ENCODE measurements around the gene GNA12. TPM values are rescaled to one million over a fixed set of nuclear protein-coding genes. Genes with fewer than 3 reads are reported as not detected.

GNA12 gene
- total RNA-seq, 1 experiment from 2014 or later = 36.2 TPM

DNA sequence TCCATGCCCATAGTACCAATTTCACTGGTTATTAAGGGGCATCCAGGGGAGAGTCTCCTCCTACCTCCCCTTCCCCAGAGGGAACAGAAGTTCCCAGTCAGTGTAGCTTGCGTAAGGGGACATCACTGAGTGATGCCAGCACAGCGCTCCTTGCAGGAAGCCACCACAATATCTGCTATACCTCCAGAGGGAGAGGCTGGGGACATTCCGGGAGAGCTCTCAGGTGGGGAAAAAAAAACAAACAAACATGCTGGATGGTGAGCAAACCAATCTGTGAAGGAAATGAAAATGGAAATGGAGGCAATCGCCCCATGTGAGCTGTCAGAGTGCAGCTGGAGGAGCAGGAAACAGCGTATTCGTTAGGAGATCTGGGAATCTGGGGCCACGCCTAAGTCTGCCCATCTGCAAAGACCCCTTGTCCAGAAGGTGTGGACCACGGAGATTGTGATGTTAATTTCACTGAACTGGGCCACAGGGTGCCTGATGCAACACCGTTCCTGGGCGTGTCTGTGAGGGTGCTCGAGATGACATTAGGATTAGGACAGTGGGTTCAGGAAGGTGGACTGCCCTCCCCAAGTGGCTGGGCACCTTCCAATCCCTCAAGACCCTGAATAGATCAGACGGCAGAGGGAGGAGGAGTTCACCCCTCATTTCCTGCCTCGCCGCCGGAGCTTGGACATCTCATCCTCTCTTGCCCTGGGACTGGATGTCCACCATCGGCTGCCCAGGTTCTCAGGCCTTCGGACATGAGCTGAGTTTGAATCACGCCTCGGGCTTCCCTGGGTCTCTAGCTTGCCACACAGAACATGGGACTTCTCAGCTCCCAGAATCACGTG is 30.5 kb downstream of the GNA12 start:
- intact Hi-C loops (cut with micrococcal nuclease) = no loop called here
- DNase-seq (ENCODE audit: unreplicated experiment) = no peak
- TF ChIP-seq, protein P1, sequence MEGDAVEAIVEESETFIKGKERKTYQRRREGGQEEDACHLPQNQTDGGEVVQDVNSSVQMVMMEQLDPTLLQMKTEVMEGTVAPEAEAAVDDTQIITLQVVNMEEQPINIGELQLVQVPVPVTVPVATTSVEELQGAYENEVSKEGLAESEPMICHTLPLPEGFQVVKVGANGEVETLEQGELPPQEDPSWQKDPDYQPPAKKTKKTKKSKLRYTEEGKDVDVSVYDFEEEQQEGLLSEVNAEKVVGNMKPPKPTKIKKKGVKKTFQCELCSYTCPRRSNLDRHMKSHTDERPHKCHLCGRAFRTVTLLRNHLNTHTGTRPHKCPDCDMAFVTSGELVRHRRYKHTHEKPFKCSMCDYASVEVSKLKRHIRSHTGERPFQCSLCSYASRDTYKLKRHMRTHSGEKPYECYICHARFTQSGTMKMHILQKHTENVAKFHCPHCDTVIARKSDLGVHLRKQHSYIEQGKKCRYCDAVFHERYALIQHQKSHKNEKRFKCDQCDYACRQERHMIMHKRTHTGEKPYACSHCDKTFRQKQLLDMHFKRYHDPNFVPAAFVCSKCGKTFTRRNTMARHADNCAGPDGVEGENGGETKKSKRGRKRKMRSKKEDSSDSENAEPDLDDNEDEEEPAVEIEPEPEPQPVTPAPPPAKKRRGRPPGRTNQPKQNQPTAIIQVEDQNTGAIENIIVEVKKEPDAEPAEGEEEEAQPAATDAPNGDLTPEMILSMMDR (IDR thresholded peaks at IDR 0.05; ENCODE audit: unreplicated experiment) = no peak
- BruUV-seq (replicated peaks) = no TSS peak
- POLR2A ChIA-PET = interaction anchor here (0.6 to 4.6 kb wide), 6 partner anchors 8 to 56 kb away, joined by 3 to 41 read pairs (median 4); no protein-coding TSS in a partner anchor
- Mint-ChIP-seq H3K27me3 (ENCODE audit: insufficient read depth, unreplicated experiment) (no peaks in the 10 kb centered on the region), H3K27ac (ENCODE audit: low read depth, unreplicated experiment) (peak overlapping the region; percentile 93), H3K36me3 (ENCODE audit: insufficient read depth, unreplicated experiment) (peaks cover 21% of the 10 kb centered on the region), H3K4me3 (ENCODE audit: unreplicated experiment) (no peak overlapping the region), H3K4me1 (ENCODE audit: insufficient read depth, unreplicated experiment) (peaks cover 35% of the 10 kb centered on the region), H3K9me3 (ENCODE audit: unreplicated experiment) (no peaks in the 10 kb centered on the region)
- CTCF ChIA-PET = no interaction called here

DNA sequence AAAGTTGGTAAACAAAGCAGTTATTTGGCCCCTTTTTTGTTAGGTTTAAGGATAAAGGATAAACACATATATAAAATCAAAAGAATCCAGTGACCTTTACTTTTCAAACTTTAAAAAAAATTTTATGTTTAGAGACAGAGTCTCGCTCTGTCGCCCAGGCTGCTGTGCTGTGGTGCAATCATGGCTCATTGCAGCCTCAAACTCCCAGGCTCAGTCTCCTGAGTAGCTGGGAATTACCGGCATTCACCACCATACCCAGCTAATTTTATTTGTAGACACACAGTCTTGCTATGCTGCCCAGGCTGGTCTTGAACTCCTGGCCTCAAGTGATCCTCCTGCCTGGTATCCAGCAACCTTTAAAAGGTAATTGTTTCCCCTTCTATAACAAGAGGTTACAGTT is 31.3 kb downstream of the GNA12 start:
- H3K9me3 Mint-ChIP-seq (ENCODE audit: unreplicated experiment) = no peaks in the 10 kb centered on the region
- H3K27ac Mint-ChIP-seq (ENCODE audit: low read depth, unreplicated experiment) = peak overlapping the region; percentile 93

DNA sequence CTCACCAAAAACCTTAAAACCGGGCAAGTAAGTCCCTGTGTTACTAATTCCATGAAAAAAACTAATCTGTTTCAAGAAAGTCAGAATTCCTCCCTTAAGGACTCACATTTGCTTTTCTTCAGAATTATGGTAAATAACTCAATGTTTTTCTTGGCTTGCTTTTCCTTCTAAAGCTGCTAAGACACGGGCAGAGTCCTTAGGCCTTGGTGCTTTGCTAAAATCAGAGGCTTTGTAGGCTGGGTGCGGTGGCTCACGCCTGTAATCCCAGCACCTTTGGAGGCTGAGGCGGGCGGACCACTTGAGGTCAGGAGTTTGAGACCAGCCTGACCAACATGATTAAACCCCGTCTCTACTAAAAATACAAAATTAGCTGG is 32.0 kb downstream of the GNA12 start:
- H3K4me1 Mint-ChIP-seq (ENCODE audit: insufficient read depth, unreplicated experiment) = peaks cover 36% of the 10 kb centered on the region
- H3K27ac Mint-ChIP-seq (ENCODE audit: low read depth, unreplicated experiment) = peak overlapping the region; percentile 93
- H3K27me3 Mint-ChIP-seq (ENCODE audit: insufficient read depth, unreplicated experiment) = no peaks in the 10 kb centered on the region
- ChIA-PET CTCF (interaction anchor here (1.1 kb wide), 1 partner anchor 53 kb away, joined by 4 read pairs; no protein-coding TSS in a partner anchor), POLR2A (interaction anchor here (1.3 to 4.6 kb wide), 4 partner anchors 9 to 54 kb away, joined by 4 to 41 read pairs (median 14); no protein-coding TSS in a partner anchor)
- BruUV-seq (replicated peaks) = no TSS peak
- TF ChIP-seq, protein P1 (IDR thresholded peaks at IDR 0.05; ENCODE audit: unreplicated experiment) = no peak
- intact Hi-C loops (cut with micrococcal nuclease) = no loop called here
- no peaks in the 10 kb centered on the region for H3K9me3 Mint-ChIP-seq (ENCODE audit: unreplicated experiment)
- peak; percentile 46 for DNase-seq (ENCODE audit: unreplicated experiment)
- H3K4me3 Mint-ChIP-seq (ENCODE audit: unreplicated experiment) = no peak overlapping the region
- H3K36me3 Mint-ChIP-seq (ENCODE audit: insufficient read depth, unreplicated experiment) = peaks cover 21% of the 10 kb centered on the region

More for the DNA sequence above, 31.3 kb downstream of the GNA12 start:
- no peak overlapping the region for H3K4me3 Mint-ChIP-seq (ENCODE audit: unreplicated experiment)
- peaks cover 36% of the 10 kb centered on the region for H3K4me1 Mint-ChIP-seq (ENCODE audit: insufficient read depth, unreplicated experiment)
- H3K27me3 Mint-ChIP-seq (ENCODE audit: insufficient read depth, unreplicated experiment) = no peaks in the 10 kb centered on the region
- ChIA-PET POLR2A (interaction anchor here (0.6 to 4.6 kb wide), 5 partner anchors 8 to 55 kb away, joined by 3 to 41 read pairs (median 6); no protein-coding TSS in a partner anchor), CTCF (no interaction called here)
- BruUV-seq (replicated peaks) = no TSS peak
- H3K36me3 Mint-ChIP-seq (ENCODE audit: insufficient read depth, unreplicated experiment) = peaks cover 21% of the 10 kb centered on the region
- peak; percentile 25 for DNase-seq (ENCODE audit: unreplicated experiment)
- TF ChIP-seq, protein P1 (IDR thresholded peaks at IDR 0.05; ENCODE audit: unreplicated experiment) = no peak
- intact Hi-C loops (cut with micrococcal nuclease) = no loop called here

DNA sequence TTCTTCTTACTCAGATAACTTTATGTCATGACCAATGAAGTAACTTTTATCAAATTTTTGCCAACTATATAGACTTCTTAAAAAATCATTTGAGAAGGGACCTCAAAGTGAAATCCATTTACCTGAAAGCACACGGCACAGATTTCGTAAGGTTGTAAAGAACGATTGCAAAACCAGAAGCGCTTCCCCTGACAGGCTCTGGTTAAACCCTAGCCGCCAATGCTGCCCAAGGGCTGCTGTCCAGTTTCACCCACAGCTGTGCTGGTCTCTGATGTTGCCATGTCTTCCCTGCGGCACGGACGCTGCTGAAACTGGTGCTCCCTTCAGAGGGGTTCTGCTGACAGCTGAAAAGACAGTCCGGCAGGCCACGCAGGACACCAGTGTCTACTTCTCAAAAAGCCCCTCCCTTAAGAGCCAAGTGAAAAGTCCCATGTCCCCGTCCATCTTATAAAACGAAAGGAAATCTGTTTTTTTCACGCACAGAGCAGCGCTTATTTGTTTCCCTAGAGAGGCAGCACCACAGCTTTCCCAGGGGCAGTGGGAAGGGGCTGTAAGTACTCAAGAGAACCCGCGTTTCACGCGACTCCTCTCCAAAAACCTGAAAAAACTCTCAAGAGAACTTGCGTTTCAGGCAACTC is 32.5 kb downstream of the GNA12 start:
- no TSS peak for BruUV-seq (replicated peaks)
- Mint-ChIP-seq H3K9me3 (ENCODE audit: unreplicated experiment) (no peaks in the 10 kb centered on the region), H3K27ac (ENCODE audit: low read depth, unreplicated experiment) (peak overlapping the region; percentile 93), H3K4me1 (ENCODE audit: insufficient read depth, unreplicated experiment) (peaks cover 36% of the 10 kb centered on the region), H3K36me3 (ENCODE audit: insufficient read depth, unreplicated experiment) (peaks cover 21% of the 10 kb centered on the region), H3K27me3 (ENCODE audit: insufficient read depth, unreplicated experiment) (no peaks in the 10 kb centered on the region), H3K4me3 (ENCODE audit: unreplicated experiment) (peak overlapping the region; percentile 65)
- TF ChIP-seq, protein P1 (IDR thresholded peaks at IDR 0.05; ENCODE audit: unreplicated experiment) = no peak
- intact Hi-C loops (cut with micrococcal nuclease) = no loop called here
- ChIA-PET POLR2A (interaction anchor here (1.2 to 4.6 kb wide), 5 partner anchors 9 to 54 kb away, joined by 3 to 41 read pairs (median 7); no protein-coding TSS in a partner anchor), CTCF (interaction anchor here (0.9 to 1.1 kb wide), 3 partner anchors 9 to 54 kb away, joined by 3 to 4 read pairs (median 4); no protein-coding TSS in a partner anchor)
- DNase-seq (ENCODE audit: unreplicated experiment) = peak; percentile 93

Data from MCF 10A (cell line).